Heart left ventricle (tissue), 13 donors: ENCODE measurements around the gene STIP1.

ENCODE experiments used
- CTCF ChIP-seq, 12 donors: fragments of 200-600 bp; sonication (generic) in 4 of 12; IDR thresholded peaks; one replicate each; pipeline versions ENCODE4 v1.5.0 to v1.8.0; 2018 to 2022; ENCODE audit warnings: antibody characterized with exemption in 12 of 12, mild to moderate bottlenecking in 5 of 12
- POLR2A ChIP-seq, 2 donors: fragments of 450-650 bp; IDR thresholded peaks; one replicate each; pipeline ENCODE4 v1.6.1; 2017; ENCODE audit warnings: antibody characterized with exemption in 2 of 2, mild to moderate bottlenecking in 2 of 2, moderate library complexity in 2 of 2
- donor health status: ischemic (EF 13 %, LVEDD 7.1; RV severe dilation, severe dysfunction).
- donor health status: DM: no; HTN: yes; CAD: no.
- donor health status: DM: no; HTN: no; CAD: no.
- donor health status: ischemic (EF 25% LVEDD 6.9; RV normal size, moderate dysfunction).
- donor health status: ischemic (EF 25% LVEDD 5.7; RV mildly dilated, moderate dysfunction).
- donor health status: ischemic (EF 35%, LVEDD 5.7; RV mildly dilated, moderate dysfunction).
- donor health status: nonischemic (EF 11% LVEDD 7.7; RV severe dilation, severe dysfunction).
- donor health status: DM: yes; HTN: yes; CAD: no.
- donor health status: PGD.
- donor health status: ischemic (EF 29% LVEDD 5.4; RV normal size, mild dysfunction).
- donor health status: nonischemic (EF 23%, LVEDD 6.1; RV moderate dilation, normal function).

- TF ChIP-seq CTCF (IDR thresholded peaks at IDR 0.05) (no peak), POLR2A (IDR thresholded peaks at IDR 0.05) (no peak)
These were observed 12.2 kb upstream of the STIP1 start for GRCh38 chr11:64173616-64174355.
